GM21576 (cell line): ENCODE data around the gene RTCA.

ENCODE experiments used
- ATAC-seq: cut with Tn5 transposase; IDR thresholded peaks from one replicate; pipeline ENCODE4 v1.9.1; 2021; ENCODE audit warnings: mild to moderate bottlenecking, moderate library complexity; ENCODE audit not compliant: unreplicated experiment

RTCA gene

GRCh38 chr1:100340494-100340893 lies 74.5 kb downstream of the RTCA start:
- ATAC-seq, result no peak

- no peak for ATAC-seq
These were observed 76.3 kb downstream of the RTCA start for GRCh38 chr1:100342348-100342747.
